Upper lobe of left lung (tissue), 6 donors: ENCODE measurements around the gene UNC80. TPM values are rescaled to one million over a fixed set of nuclear protein-coding genes. Genes with fewer than 3 reads are reported as not detected.
A peak's percentile ranks its signal among the peaks of the same experiment; 100 is the strongest.

ENCODE experiments used
- ATAC-seq, 2 donors: fragments of 200-7000 bp; cut with Tn5 transposase; one replicate each; pipeline ENCODE4 v1.9.1; 2022; ENCODE audit warnings: mild to moderate bottlenecking in 2 of 2, moderate library complexity in 2 of 2; ENCODE audit not compliant: low FRiP score in 2 of 2
- DNase-seq, 2 donors: peaks; one replicate each; pipeline ENCODE4 v3.0.0-alpha.2; 2019 to 2020
- H3K27ac ChIP-seq, 4 donors: fragments of 200-600 bp; sonication (generic); one replicate each; pipeline ENCODE4 v1.5.1; 2016 to 2019
- H3K27me3 ChIP-seq, 4 donors: fragments of 200-600 bp; sonication (generic); one replicate each; pipeline ENCODE4 v1.5.1; 2017 to 2019
- H3K36me3 ChIP-seq, 4 donors: fragments of 200-600 bp; sonication (generic); one replicate each; pipeline ENCODE4 v1.5.1; 2016 to 2019
- H3K4me1 ChIP-seq, 4 donors: fragments of 200-600 bp; sonication (generic); one replicate each; pipeline ENCODE4 v1.5.1; 2018 to 2019
- H3K4me3 ChIP-seq, 4 donors: fragments of 200-600 bp; sonication (generic); one replicate each; pipeline ENCODE4 v1.5.1; 2017 to 2019; ENCODE audit warnings: mild to moderate bottlenecking in 2 of 4, moderate library complexity in 1 of 4
- H3K9me3 ChIP-seq, 4 donors: fragments of 200-600 bp; sonication (generic); one replicate each; pipeline ENCODE4 v1.5.1; 2018 to 2019
- EP300 ChIP-seq, 4 donors: sonication (generic); formaldehyde crosslinking; IDR thresholded peaks; one replicate each; pipeline ENCODE4 v1.5.1; 2017; ENCODE audit warnings: antibody characterized with exemption in 4 of 4, control low read depth in 2 of 4
- POLR2A ChIP-seq, 4 donors: fragments of 450-650 bp; IDR thresholded peaks; one replicate each; pipeline ENCODE4 v1.5.1; 2016 to 2017; ENCODE audit warnings: antibody characterized with exemption in 4 of 4, mild to moderate bottlenecking in 2 of 4
- POLR2AphosphoS5 ChIP-seq, 2 donors: sonication (generic); formaldehyde crosslinking; IDR thresholded peaks; one replicate each; pipeline ENCODE4 v1.5.1; 2017; ENCODE audit warnings: antibody characterized with exemption in 2 of 2
- WGBS, 2 donors: methylation state at CpG; one replicate each; pipeline ENCODE4 v1.1.5; 2017 to 2018; 5-methylcytosine and 5-hydroxymethylcytosine counted together
- total RNA-seq, 6 donors: library from RNA; depleted of rRNA in 4 of 6; stranded (reverse); fragments of >200 nt in 4 of 6; gene quantifications; one replicate each; pipeline versions ENCODE4 v1.1.0 to v1.2.1, GENCODE V29; 2016 to 2021
- TF ChIP-seq, protein P1 (sequence below), 6 experiments: fragments of 450-650 bp in 4 of 6; fragments of 200-600 bp in 2 of 6; sonication (generic) in 2 of 6; IDR thresholded peaks; one replicate each; pipeline ENCODE4 v1.5.1; 2016 to 2019; ENCODE audit warnings: antibody characterized with exemption in 6 of 6
- donor health status: DM: no; HTN: no; CAD: no; lungs with moderate emphysema.
- donor health status: DM: no; HTN: yes; CAD: no; lungs with severe emphysema.

UNC80 gene
- total RNA-seq, 6 donors from 2014 or later, result under 0.01 to 0.39 (median 0.13) TPM; not detected in 1

DNA sequence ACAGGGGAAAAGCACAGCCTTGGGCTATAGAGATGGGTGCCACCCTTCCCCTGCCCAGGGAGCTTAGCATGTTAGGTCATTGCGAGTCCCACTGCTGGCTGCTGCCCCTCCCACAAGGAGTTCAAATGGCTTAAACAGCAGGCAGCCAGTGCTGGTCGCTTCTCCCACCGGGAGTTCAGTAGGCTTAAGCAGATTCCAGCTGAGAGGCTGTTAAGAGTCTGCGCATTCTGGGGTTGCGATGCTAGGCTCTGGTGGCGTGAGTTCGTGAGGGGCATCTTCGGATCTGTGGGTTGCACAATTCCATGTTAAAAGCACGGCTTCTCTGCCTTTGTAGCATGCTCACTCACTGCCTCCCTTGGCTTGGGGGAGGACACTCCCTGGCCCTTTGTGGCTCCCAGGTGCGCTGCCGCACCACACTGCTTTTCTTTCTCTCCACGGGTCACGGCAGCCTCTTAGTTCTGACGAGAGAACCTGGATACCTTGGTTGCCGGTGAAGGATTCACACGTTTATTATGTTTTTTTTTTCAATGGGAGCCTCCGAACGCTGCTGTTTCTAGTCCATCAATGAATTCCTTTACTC is 93.2 kb downstream of the UNC80 start:
- Histone ChIP-seq H3K4me1 (no peaks in the 10 kb centered on the region), H3K4me3 (no peak overlapping the region), H3K27ac (no peak overlapping the region), H3K36me3 (no peaks in the 10 kb centered on the region), H3K27me3 (no peaks in the 10 kb centered on the region), H3K9me3 (no peaks in the 10 kb centered on the region)
- WGBS, 2 donors, result 54 to 70% methylated on average over 15 to 18 of the region's 18 CpGs
- DNase-seq, result no peak
- no peak for ATAC-seq
- TF ChIP-seq, protein P1, sequence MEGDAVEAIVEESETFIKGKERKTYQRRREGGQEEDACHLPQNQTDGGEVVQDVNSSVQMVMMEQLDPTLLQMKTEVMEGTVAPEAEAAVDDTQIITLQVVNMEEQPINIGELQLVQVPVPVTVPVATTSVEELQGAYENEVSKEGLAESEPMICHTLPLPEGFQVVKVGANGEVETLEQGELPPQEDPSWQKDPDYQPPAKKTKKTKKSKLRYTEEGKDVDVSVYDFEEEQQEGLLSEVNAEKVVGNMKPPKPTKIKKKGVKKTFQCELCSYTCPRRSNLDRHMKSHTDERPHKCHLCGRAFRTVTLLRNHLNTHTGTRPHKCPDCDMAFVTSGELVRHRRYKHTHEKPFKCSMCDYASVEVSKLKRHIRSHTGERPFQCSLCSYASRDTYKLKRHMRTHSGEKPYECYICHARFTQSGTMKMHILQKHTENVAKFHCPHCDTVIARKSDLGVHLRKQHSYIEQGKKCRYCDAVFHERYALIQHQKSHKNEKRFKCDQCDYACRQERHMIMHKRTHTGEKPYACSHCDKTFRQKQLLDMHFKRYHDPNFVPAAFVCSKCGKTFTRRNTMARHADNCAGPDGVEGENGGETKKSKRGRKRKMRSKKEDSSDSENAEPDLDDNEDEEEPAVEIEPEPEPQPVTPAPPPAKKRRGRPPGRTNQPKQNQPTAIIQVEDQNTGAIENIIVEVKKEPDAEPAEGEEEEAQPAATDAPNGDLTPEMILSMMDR (IDR thresholded peaks at IDR 0.05), result no peak
- no peak for TF ChIP-seq POLR2A (IDR thresholded peaks at IDR 0.05)
- TF ChIP-seq POLR2AphosphoS5 (IDR thresholded peaks at IDR 0.05), result no peak
- TF ChIP-seq EP300 (IDR thresholded peaks at IDR 0.05), result no peak

DNA sequence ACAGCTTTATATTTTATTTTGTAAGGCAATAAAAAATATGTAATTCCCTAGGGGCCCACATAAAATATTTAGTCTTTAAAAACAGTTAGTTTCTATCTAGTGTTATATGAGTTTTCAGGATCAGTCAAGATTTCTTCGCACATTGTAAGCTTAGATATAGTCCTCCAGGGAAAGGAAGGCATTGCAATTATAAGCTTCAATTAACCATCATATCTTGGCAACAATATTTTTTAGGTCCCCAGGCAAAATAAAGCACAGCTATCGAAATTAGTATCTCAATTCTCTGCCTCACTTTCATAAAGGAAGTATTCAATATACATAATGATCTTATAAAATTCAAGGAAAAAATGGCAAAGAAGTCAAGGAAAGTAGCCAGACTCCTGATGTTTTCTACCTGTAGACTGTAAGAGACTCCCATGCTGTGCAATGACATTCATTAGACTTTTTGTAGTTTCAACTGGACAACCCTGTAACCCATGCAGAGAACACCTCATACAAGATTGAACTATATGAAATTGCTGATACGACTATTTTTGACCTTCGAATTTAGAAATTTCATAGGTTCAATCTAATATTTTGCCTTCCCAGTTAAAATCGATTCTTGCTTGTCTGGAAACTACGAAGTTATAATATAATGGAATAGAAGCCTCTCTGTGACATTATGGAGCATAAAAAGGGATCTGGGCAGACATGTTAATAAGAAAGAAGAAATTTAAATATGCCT is 96.8 kb downstream of the UNC80 start:
- ATAC-seq, result no peak
- TF ChIP-seq POLR2A (IDR thresholded peaks at IDR 0.05) (no peak), EP300 (IDR thresholded peaks at IDR 0.05) (no peak), POLR2AphosphoS5 (IDR thresholded peaks at IDR 0.05) (no peak)
- TF ChIP-seq, protein P1 (IDR thresholded peaks at IDR 0.05), result no peak
- no peaks in the 10 kb centered on the region for H3K9me3 ChIP-seq
- no peak overlapping the region for H3K27ac ChIP-seq
- 87 to 91% methylated on average over 6 of the region's 6 CpGs for WGBS, 2 donors
- DNase-seq, result no peak
- no peaks in the 10 kb centered on the region for H3K4me1 ChIP-seq
- no peak overlapping the region for H3K4me3 ChIP-seq
- no peaks in the 10 kb centered on the region for H3K27me3 ChIP-seq
- no peaks in the 10 kb centered on the region for H3K36me3 ChIP-seq

DNA sequence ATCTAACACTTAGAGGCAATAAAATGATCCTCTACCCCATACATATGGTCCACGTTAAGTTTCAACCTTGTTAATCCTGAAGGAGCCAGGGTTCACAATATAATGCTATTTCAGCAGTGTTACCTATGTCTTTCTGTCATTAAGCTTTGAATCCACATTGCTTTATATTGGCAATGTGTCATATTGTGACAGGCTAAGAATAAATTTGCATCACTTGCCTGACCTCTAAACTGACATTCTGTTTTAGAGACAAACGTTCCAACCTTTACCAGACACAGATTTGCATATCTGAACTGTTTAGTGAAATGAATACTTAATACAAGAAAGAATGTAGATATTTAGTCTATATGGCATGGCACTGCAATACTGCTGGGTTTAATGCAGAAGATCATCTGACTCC is 98.4 kb downstream of the UNC80 start:
- 65 to 67% methylated on average over 2 of the region's 2 CpGs for WGBS, 2 donors
- Histone ChIP-seq H3K4me1 (no peaks in the 10 kb centered on the region), H3K9me3 (no peaks in the 10 kb centered on the region), H3K27me3 (no peaks in the 10 kb centered on the region), H3K27ac (no peak overlapping the region), H3K4me3 (no peak overlapping the region), H3K36me3 (no peaks in the 10 kb centered on the region)
- DNase-seq (no peak), ATAC-seq (no peak)
- TF ChIP-seq EP300 (IDR thresholded peaks at IDR 0.05) (no peak), POLR2AphosphoS5 (IDR thresholded peaks at IDR 0.05) (no peak), POLR2A (IDR thresholded peaks at IDR 0.05) (no peak)
- TF ChIP-seq, protein P1 (IDR thresholded peaks at IDR 0.05), result no peak

DNA sequence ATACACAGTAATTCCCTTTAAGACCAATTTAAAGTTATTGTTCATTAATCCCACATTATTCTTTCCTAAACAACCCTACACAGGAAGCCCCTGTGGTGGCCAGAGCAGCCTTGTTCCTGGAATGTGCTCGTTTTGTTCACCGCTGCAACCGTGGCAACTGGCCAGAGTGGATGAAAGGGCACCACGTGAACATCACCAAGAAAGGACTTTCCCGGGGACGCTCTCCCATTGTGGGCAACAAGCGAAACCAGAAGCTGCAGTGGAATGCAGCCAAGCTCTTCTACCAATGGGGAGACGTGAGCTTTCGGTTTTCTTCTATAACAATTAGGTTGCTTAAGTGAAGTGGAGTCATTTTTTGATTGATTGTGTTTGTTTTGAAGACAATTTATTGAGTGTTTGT is 101.0 kb downstream of the UNC80 start:
- no peaks in the 10 kb centered on the region for H3K4me1 ChIP-seq
- ATAC-seq, result no peak
- no peak for TF ChIP-seq POLR2A (IDR thresholded peaks at IDR 0.05)
- TF ChIP-seq POLR2AphosphoS5 (IDR thresholded peaks at IDR 0.05), result no peak
- TF ChIP-seq, protein P1 (IDR thresholded peaks at IDR 0.05), result no peak
- no peak for TF ChIP-seq EP300 (IDR thresholded peaks at IDR 0.05)
- WGBS, 2 donors, result 52 to 56% methylated on average over 9 of the region's 9 CpGs
- H3K27ac ChIP-seq, result no peak overlapping the region
- H3K9me3 ChIP-seq, result no peaks in the 10 kb centered on the region
- no peaks in the 10 kb centered on the region for H3K27me3 ChIP-seq
- no peak overlapping the region for H3K4me3 ChIP-seq
- peak in 1 of 2 donors; percentile 36 for DNase-seq
- H3K36me3 ChIP-seq, result no peaks in the 10 kb centered on the region
